Activated CD4-positive, alpha-beta T cell treated with anti-CD3 and anti-CD28 coated beads, Interleukin-10, Interleukin-2, amounts not matched to agents 100 ng/mL and 50 ng/mL, durations not matched to agents 16 hours and 8 hours (primary cell): ENCODE data around the gene STAT4.
"Not testable (repeated sequence)": the region's sequence is repeated elsewhere in the genome, so short reads cannot be mapped to it uniquely, and the experiment has no call there.

Experiments
- DNase-seq: peaks from one replicate; pipeline ENCODE4 v3.0.0-alpha.2; 2020

The STAT4 gene

GRCh38 chr2:191013932-191014652, 136.7 kb downstream of the STAT4 start, which contains the start of gene STAT1:
STAT1 (minus strand) TSS chr2:191014171; CDS start chr2:191010003, 4,168 bp downstream.
- DNase-seq: peak; percentile 97

- no peak for DNase-seq
Observed at GRCh38 chr2:191013682-191013931, 137.2 kb downstream of the STAT4 start.

GRCh38 chr2:191012845-191013681, 137.7 kb downstream of the STAT4 start:
- peak; percentile 41 for DNase-seq

GRCh38 chr2:191012346-191012745, 138.4 kb downstream of the STAT4 start:
- DNase-seq: peak; percentile 44

GRCh38 chr2:191010887-191011885, 139.6 kb downstream of the STAT4 start:
- peak; percentile 51 for DNase-seq

GRCh38 chr2:191009541-191010374, 141.0 kb downstream of the STAT4 start:
- no peak for DNase-seq

GRCh38 chr2:191008286-191008685, 142.5 kb downstream of the STAT4 start:
- DNase-seq: no peak

- no peak for DNase-seq
Observed at GRCh38 chr2:191006997-191007783, 143.6 kb downstream of the STAT4 start.

- no peak for DNase-seq
Observed at GRCh38 chr2:191006297-191006696, 144.5 kb downstream of the STAT4 start.

- peak; percentile 39 for DNase-seq
Observed at GRCh38 chr2:191003405-191004309, 147.1 kb downstream of the STAT4 start.

- DNase-seq: no peak
Observed at GRCh38 chr2:191001624-191002023, 149.2 kb downstream of the STAT4 start.

- DNase-seq: no peak
Observed at GRCh38 chr2:191001032-191001431, 149.8 kb downstream of the STAT4 start.

- DNase-seq: no peak
Observed at GRCh38 chr2:190999949-191000665, 150.7 kb downstream of the STAT4 start.

- DNase-seq: no peak
Observed at GRCh38 chr2:190999058-190999457, 151.7 kb downstream of the STAT4 start.

- DNase-seq: no peak
Observed at GRCh38 chr2:190997526-190998113, 153.2 kb downstream of the STAT4 start.

- no peak for DNase-seq
Observed at GRCh38 chr2:190996947-190997346, 153.8 kb downstream of the STAT4 start.

GRCh38 chr2:190996338-190996946, 154.4 kb downstream of the STAT4 start:
- DNase-seq: peak; percentile 48

GRCh38 chr2:190995315-190995714, 155.5 kb downstream of the STAT4 start:
- not testable (repeated sequence) for DNase-seq

GRCh38 chr2:190994148-190994547, 156.6 kb downstream of the STAT4 start:
- no peak for DNase-seq
